Non-pigmented ciliary epithelial cell (primary cell): Measurements from ENCODE around the gene ANKRD13D.
"Not testable (repeated sequence)": the region's sequence is repeated elsewhere in the genome, so short reads cannot be mapped to it uniquely, and the experiment has no call there.

ENCODE experiments used
- DNase-seq: peaks from one replicate; pipeline ENCODE4 v3.0.0-alpha.2; 2010; ENCODE audit warnings: low read depth

Gene ANKRD13D

DNA sequence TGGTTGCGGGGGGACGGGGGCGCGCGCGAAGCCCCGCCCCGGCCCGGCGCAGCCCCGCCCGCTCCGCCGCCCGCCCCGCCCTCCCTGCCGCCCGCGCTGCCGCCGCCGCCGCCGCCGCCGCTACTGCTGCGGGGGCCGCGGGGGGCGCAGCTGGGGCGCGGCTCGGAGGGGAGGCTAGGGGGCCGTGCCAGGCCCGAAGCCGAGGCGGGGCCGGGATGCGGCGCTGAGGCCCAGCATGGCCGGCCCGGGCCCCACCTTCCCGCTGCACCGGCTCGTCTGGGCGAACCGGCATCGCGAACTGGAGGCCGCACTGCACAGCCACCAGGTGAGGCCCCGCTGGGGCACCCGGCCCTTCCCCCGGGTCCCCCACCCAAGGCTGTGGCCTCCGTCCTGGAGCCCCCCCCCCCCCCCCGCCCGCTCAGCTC is at the start of gene ANKRD13D:
ANKRD13D (plus strand) TSS at position 78 of the 425 bp plus-strand sequence; CDS start at position 236, 158 bp downstream.
- no peak for DNase-seq

DNA sequence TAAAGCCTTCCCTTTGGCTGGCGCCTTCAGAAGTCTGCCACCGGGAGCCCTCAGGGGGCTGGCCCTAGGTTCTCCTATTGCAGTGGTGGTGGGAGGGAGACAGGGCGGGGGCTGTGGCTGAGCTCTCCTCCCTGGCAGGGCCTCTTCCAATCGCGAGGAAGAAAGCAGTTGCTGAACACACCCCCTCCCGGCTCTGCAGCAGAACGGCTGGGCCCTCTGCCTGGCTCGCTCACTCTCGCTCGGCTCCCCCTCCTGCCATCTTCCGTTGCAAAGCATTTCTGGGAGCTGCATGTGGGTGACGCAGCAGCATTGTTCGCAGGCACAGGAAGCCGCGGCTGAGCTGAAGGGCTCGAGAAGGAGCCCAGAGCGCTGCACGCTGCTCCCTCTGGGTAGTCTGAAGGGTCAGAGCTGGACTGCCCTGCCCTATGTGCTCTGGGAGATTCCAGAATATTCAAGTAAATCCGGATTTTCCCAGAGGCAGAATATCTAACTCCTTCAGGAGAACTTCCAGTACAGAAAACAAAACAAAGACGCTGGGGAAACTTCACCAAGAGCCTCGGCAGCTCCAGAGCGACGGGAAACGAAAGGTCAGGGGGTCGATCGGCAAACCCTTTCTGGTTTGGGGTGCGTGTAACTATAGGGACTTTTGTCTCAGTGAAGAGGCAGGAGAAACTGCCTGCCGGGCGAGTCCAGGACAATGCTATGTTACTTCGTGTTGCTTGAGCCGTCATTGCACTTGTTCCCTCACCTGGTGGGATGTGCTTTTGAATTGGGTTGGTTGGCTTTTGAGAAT is 49.1 kb upstream of the ANKRD13D start:
- peak; percentile 94 for DNase-seq

DNA sequence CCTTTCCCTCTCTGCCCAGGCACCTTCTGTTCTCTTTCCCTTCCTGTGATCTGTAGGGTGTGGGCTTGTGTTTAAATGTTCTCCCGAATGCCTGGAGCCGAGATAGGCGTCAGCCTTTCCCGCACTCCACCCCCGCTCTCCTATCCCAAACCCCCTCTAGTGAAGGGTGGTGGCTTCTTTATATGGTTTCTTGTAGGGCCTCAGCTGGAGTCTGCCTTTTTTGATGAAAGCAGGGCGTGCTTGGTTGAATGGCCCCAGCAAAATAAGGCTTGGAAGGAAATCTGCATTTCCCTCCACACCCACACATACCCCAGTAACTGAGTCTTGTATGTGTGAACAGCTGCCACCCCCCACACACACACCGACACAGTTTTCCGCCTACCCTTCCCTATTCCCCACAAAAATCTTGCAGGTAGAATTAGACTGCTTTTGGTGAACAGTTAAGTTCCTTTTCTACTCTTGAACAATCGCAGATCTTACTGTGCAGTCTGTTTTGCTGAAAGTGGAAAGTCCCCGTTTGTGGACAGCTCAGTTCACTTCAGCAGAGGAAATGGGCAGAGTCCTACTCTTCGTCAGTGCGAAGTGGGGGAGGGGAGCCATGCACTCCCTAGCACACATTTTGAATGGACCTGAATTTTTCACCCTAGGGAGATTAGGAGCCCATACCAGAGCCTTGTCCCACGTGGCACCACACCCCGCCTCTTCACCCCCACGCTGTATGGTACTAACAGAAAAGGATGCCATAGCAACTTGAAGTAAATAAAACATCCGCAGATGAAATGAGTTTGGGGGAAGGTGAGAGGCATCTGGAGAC is 48.3 kb upstream of the ANKRD13D start:
- DNase-seq, result no peak

DNA sequence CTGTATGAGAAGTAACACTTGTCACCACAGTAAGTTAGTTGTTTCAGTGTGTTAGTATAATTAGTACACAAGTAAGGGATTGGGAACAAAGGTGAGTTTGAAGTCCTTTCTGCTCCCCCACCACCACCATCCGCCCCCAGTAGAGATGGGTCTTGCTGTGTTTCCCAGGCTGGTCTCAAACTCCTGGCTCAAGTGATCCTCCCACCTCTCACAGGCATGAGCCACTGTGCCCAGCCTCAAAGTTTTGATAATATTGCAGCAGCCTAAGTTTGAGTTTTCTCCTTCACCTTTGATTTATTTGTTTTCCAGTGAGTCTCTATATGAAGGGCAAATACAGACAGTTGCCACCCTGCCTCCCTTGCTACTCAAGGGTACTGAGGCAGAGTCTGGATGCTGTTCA is 46.6 kb upstream of the ANKRD13D start:
- DNase-seq, result no peak

DNA sequence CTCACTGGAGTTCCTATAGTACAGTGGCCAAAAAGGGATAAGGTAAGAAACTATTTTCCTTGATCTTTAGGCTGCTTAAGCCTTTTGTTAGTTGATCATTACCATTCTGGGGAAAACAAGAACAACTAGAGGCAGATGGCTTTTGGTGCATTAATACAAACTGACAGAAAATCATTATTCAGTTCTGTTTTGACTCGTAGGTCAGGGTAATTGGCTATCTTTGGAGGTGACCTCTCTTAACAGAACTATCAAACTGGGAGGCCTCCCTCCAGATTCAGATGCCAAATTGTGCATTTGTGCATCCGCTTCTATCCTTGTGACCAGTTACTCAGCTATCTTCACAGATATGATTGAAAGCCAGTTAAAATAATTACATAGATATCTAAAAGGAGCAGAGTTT is 46.1 kb upstream of the ANKRD13D start:
- DNase-seq, result no peak

- no peak for DNase-seq
Measured at GRCh38 chr11:67245046-67245445, 44.1 kb upstream of the ANKRD13D start.

DNA sequence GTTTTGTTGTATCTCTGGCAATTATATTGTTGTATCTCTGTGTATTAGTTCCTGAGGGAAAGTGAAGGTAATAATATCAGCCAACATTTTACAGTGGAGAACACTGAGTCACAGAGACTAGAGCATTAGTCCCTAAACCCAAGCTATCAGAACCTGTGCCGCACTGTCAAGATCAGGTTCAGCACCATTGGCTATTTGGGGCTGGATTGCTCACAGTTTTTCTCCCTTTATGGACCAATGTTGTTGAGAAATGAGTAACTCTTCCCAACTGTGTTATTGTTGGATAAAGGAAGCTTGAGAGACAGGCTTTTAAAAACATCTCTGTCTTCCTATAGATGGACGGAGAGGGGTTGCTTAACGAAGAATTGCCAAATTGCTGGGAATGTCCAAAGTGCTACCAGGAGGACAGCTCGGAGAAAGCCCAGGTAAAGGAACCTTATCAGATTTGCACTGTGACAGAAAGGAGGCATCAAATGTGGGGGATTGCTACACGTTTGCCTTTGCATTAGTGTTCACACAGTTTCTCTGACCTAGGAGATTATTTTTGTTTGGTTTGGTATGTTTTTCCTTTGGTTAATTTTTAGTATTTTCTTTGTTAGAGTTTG is 41.1 kb upstream of the ANKRD13D start:
- DNase-seq, result no peak

GRCh38 chr11:67248653-67249052 is 40.5 kb upstream of the ANKRD13D start:
- no peak for DNase-seq

DNA sequence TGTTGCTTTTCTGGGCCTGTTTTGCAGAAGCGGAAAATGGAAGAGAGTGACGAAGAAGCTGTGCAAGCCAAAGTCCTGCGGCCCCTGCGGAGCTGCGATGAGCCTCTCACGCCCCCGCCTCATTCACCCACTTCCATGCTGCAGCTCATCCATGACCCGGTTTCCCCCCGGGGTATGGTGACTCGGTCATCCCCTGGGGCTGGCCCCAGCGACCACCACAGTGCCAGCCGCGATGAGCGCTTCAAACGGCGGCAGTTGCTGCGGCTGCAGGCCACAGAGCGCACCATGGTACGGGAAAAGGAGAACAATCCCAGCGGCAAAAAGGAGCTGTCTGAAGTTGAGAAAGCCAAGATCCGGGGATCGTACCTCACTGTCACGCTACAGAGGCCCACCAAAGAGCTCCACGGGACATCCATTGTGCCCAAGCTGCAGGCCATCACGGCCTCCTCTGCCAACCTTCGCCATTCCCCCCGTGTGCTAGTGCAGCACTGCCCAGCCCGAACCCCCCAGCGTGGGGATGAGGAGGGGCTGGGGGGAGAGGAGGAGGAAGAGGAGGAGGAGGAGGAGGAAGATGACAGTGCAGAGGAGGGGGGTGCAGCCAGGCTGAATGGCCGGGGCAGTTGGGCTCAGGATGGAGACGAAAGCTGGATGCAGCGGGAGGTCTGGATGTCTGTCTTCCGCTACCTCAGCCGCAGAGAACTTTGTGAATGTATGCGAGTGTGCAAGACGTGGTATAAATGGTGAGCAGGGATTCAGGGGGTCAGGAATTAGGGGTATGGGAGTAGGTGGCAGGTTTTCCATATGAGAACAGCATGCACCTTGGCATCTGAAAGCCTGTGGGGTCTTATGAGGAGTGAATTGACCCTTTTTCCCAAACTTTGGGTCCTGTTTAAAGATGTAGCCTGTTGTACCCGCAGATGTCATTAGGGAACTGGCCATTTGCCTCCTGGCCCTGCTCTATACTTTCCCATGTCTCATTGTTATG is 38.8 kb upstream of the ANKRD13D start:
- no peak for DNase-seq

- no peak for DNase-seq
Measured at GRCh38 chr11:67251841-67252240, 37.3 kb upstream of the ANKRD13D start.

- DNase-seq, result no peak
Measured at GRCh38 chr11:67252831-67253239, 36.3 kb upstream of the ANKRD13D start.

DNA sequence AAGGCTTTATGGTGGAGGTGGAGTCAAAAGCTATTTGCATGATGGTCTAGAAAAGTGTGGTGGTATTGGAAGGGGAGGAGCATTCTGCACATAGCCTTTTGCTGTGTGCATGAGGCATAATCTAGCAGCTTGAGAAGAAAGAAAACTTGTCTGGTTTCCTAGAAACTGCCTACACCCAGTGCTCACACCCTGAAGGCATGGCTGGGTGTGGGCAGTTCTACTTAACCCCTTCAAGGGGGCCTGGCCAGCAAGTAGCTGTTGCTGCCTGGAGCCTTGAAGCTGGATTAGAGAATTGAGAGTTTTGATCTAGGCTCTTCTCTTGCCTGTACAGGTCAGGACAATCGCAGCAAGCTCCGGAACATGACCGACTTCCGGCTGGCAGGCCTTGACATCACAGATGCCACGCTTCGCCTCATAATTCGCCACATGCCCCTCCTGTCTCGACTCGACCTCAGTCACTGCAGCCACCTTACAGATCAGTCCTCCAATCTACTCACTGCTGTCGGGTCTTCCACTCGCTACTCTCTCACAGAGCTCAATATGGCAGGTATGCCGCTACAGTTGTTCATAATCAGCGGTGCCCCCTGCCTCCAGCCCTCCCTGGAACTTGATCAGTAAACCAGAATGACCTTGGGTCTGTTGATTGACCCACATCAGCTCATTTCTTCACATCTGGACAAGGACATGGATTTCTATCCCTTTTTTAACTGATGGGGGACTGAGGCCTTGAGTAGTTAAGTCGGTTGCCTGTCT is 35.1 kb upstream of the ANKRD13D start:
- DNase-seq, result no peak

GRCh38 chr11:67254798-67255197 is 34.3 kb upstream of the ANKRD13D start:
- DNase-seq, result no peak

DNA sequence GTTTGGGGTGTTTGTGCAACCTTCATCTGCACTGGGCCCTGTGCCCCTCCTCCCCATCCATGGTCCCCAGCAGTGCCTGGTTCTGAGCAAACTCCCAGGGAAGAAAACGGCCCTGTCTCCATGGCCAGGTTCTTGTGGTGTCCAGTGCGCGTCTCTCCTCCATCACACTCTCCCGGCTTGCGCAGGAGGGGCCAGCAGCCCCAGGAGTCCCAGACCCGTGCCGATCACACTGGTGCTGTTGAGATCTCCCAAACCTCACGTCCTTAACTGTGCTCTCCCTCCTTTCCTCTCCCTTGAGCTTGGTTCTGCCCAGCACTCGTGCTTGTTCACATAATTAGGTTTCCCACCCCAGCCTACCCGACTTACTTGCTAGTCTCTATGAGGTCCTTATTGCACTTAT is 33.8 kb upstream of the ANKRD13D start:
- no peak for DNase-seq

DNA sequence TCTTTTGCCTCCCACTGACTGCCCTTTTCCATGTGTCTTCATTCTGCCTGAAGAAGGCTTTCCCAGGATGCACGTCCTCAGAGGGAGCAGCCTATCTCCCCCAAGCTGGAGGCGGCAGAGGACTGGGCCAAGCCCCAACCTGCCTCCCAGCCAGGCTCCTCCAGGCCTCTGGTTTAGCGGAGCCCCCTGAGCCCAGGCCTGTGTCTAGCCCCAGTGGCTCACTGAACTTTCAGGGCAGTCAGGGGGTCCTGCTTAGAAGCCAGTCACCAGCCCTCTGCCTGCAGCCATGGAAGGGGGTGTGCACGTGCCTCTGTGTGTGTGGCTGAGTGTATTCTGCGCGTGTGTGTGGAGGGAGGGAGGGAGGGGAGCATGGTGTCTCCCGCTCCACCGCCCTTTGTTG is 33.2 kb upstream of the ANKRD13D start:
- no peak for DNase-seq

- no peak for DNase-seq
Measured at GRCh38 chr11:67256477-67257135, 32.5 kb upstream of the ANKRD13D start.

GRCh38 chr11:67260406-67260805 is 28.7 kb upstream of the ANKRD13D start:
- DNase-seq, result no peak

GRCh38 chr11:67260885-67261639 is 28.0 kb upstream of the ANKRD13D start:
- DNase-seq, result not testable (repeated sequence)

DNA sequence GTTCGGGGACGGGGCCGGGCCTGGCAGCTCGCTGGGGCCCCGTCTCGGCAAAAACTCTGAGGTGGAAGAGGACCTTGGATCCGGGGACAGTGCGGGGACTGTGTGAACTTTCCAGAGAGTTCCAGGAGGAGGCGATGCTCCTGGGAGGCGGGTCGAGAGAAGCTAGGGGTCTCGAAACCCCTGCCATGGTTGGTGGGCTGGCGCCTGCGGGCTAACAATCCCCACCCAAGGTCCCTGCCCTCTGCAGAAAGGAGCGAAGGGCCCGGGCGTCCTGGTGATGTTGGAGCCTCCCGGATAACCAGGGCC is 27.5 kb upstream of the ANKRD13D start:
- no peak for DNase-seq
